ENCODE results near the gene PNP.

- TF ChIP-seq CTCF (IDR thresholded peaks at IDR 0.05; ENCODE audit: low read length) (no peak), EZH2 (IDR thresholded peaks at IDR 0.05; ENCODE audit: borderline replicate concordance, low read length) (no peak)
Observed at GRCh38 chr14:20501346-20501745, 32.1 kb downstream of the PNP start.

All from OCI-LY1 (cell line).